NCI-H2171 (cell line): ENCODE data around the gene TRMT1.
"Not testable (repeated sequence)": the region's sequence is repeated elsewhere in the genome, so short reads cannot be mapped to it uniquely, and the experiment has no call there.

Experiments used
- DNase-seq: peaks from one replicate; lab custom pipeline; 2025; lab: John Stamatoyannopoulos, UW

The TRMT1 gene

GRCh38 chr19:13150187-13150930 lies 33.8 kb upstream of the TRMT1 start, which contains the start of the genes IER2 and STX10:
Gene IER2, plus strand, starts transcription at chr19:13150411. Its CDS starts 2,776 bp downstream, at chr19:13153187.
Gene STX10, minus strand, starts transcription at chr19:13150375. Its CDS starts 202 bp downstream, at chr19:13150173.
- DNase-seq: peak; percentile 84

- no peak for DNase-seq
These were observed 33.2 kb upstream of the TRMT1 start for GRCh38 chr19:13149628-13150186.

GRCh38 chr19:13149173-13149627 lies 32.7 kb upstream of the TRMT1 start:
- DNase-seq: not testable (repeated sequence)

- DNase-seq: no peak
These were observed 30.4 kb upstream of the TRMT1 start for GRCh38 chr19:13146763-13147563.

GRCh38 chr19:13139633-13140311 lies 23.2 kb upstream of the TRMT1 start:
- DNase-seq: no peak

- no peak for DNase-seq
These were observed 22.3 kb upstream of the TRMT1 start for GRCh38 chr19:13138916-13139198.

- no peak for DNase-seq
These were observed 21.8 kb upstream of the TRMT1 start for GRCh38 chr19:13138171-13138915.

- no peak for DNase-seq
These were observed 20.8 kb upstream of the TRMT1 start for GRCh38 chr19:13137290-13137794.

- no peak for DNase-seq
These were observed 18.8 kb upstream of the TRMT1 start for GRCh38 chr19:13135068-13136062.

- no peak for DNase-seq
These were observed 18.1 kb upstream of the TRMT1 start for GRCh38 chr19:13134626-13135025.

GRCh38 chr19:13133241-13133870 lies 16.8 kb upstream of the TRMT1 start:
- DNase-seq: no peak

- DNase-seq: no peak
These were observed 16.1 kb upstream of the TRMT1 start for GRCh38 chr19:13132471-13133180.

GRCh38 chr19:13130886-13131490 lies 14.4 kb upstream of the TRMT1 start:
- DNase-seq: no peak

- DNase-seq: no peak
These were observed 12.8 kb upstream of the TRMT1 start for GRCh38 chr19:13129384-13129783.

- no peak for DNase-seq
These were observed 12.0 kb upstream of the TRMT1 start for GRCh38 chr19:13128583-13128982.

GRCh38 chr19:13127811-13128575 lies 11.5 kb upstream of the TRMT1 start:
- DNase-seq: no peak

- DNase-seq: no peak
These were observed 10.5 kb upstream of the TRMT1 start for GRCh38 chr19:13127051-13127450.
